IMR-90 (cell line): ENCODE results near the gene PRRG2.

Source experiments
- CTCF ChIP-seq: conservative IDR thresholded peaks from 2 replicates; pipeline ENCODE4 v1.5.1; 2012; ENCODE audit warnings: mild to moderate bottlenecking, low read depth, low read length, improper control_type of control experiment
- USF2 ChIP-seq: fragments of 150-350 bp; IDR thresholded peaks from 2 replicates; pipeline ENCODE4 v1.6.1; 2017; ENCODE audit warnings: mild to moderate bottlenecking, antibody characterized with exemption, low read length, low read depth

- no peak for TF ChIP-seq CTCF
- no peak for TF ChIP-seq USF2
These were observed 22.5 kb upstream of the PRRG2 start for GRCh38 chr19:49558591-49558990.
